ENCODE data around the gene KLRF2.

The KLRF2 gene

GRCh38 chr12:9881246-9881645, at the start of gene KLRF2:
Gene KLRF2, plus strand, starts transcription at chr12:9881489. Its CDS starts 107 bp downstream, at chr12:9881596.
- ChIA-PET CTCF (interaction anchor here (0.6 kb wide), 1 partner anchor 43 kb away, joined by 4 read pairs; no protein-coding TSS in a partner anchor), POLR2A (ENCODE audit: low non-redundant PET) (no interaction called here)
- H3K27ac ChIP-seq = no peak within 1 kb of the TSS
- no peak for DNase-seq (ENCODE audit: low spot score)
- no peak for TF ChIP-seq CTCF (conservative IDR thresholded peaks at IDR 0.05; ENCODE audit: low read depth)

GRCh38 chr12:9831720-9832119, 49.6 kb upstream of the KLRF2 start:
- CTCF ChIA-PET = no interaction called here
- DNase-seq (ENCODE audit: low spot score) = no peak

GRCh38 chr12:9843407-9843806, 37.9 kb upstream of the KLRF2 start:
- CTCF ChIA-PET = no interaction called here
- TF ChIP-seq CTCF (conservative IDR thresholded peaks at IDR 0.05; ENCODE audit: low read depth) = no peak
- no peak for DNase-seq (ENCODE audit: low spot score)
- POLR2A ChIA-PET (ENCODE audit: low non-redundant PET) = no interaction called here
- no peak overlapping the region for H3K27ac ChIP-seq

More at GRCh38 chr12:9831720-9832119, 49.6 kb upstream of the KLRF2 start:
- POLR2A ChIA-PET (ENCODE audit: low non-redundant PET) = no interaction called here
- no peak overlapping the region for H3K27ac ChIP-seq
- TF ChIP-seq CTCF (conservative IDR thresholded peaks at IDR 0.05; ENCODE audit: low read depth) = no peak

GRCh38 chr12:9848899-9849298, 32.4 kb upstream of the KLRF2 start:
- no peak overlapping the region for H3K27ac ChIP-seq
- TF ChIP-seq CTCF (conservative IDR thresholded peaks at IDR 0.05; ENCODE audit: low read depth) = no peak
- POLR2A ChIA-PET (ENCODE audit: low non-redundant PET) = no interaction called here
- CTCF ChIA-PET = interaction anchor here (0.6 kb wide), 1 partner anchor 33 kb away, joined by 3 read pairs; no protein-coding TSS in a partner anchor
- DNase-seq (ENCODE audit: low spot score) = no peak

GRCh38 chr12:9851050-9851449, 30.2 kb upstream of the KLRF2 start:
- TF ChIP-seq CTCF (conservative IDR thresholded peaks at IDR 0.05; ENCODE audit: low read depth) = no peak
- ChIA-PET CTCF (no interaction called here), POLR2A (ENCODE audit: low non-redundant PET) (no interaction called here)
- no peak for DNase-seq (ENCODE audit: low spot score)
- H3K27ac ChIP-seq = no peak overlapping the region

- POLR2A ChIA-PET (ENCODE audit: low non-redundant PET) = no interaction called here
- CTCF ChIA-PET = no interaction called here
- TF ChIP-seq CTCF (conservative IDR thresholded peaks at IDR 0.05; ENCODE audit: low read depth) = no peak
- H3K27ac ChIP-seq = no peak overlapping the region
- no peak for DNase-seq (ENCODE audit: low spot score)
These were observed 29.4 kb upstream of the KLRF2 start for GRCh38 chr12:9851927-9852326.

GRCh38 chr12:9856151-9856550, 25.1 kb upstream of the KLRF2 start:
- no peak overlapping the region for H3K27ac ChIP-seq
- CTCF ChIA-PET = no interaction called here
- no peak for TF ChIP-seq CTCF (conservative IDR thresholded peaks at IDR 0.05; ENCODE audit: low read depth)
- POLR2A ChIA-PET (ENCODE audit: low non-redundant PET) = no interaction called here
- no peak for DNase-seq (ENCODE audit: low spot score)

Data from RWPE1 (cell line).